ENCODE results near the gene CNTNAP4.

Gene CNTNAP4

GRCh38 chr16:76443973-76444372, 166.8 kb downstream of the CNTNAP4 start:
- DNase-seq (ENCODE audit: low read depth), result no peak
- no peak for TF ChIP-seq CTCF (IDR thresholded peaks at IDR 0.05; ENCODE audit: control insufficient read depth, insufficient read depth, low read depth, low read length, missing control alignments)
- H3K4me3 ChIP-seq (ENCODE audit: control insufficient read depth, low read depth, low read length), result no peak overlapping the region

GRCh38 chr16:76444832-76445231, 167.6 kb downstream of the CNTNAP4 start:
- no peak for DNase-seq (ENCODE audit: low read depth)
- H3K4me3 ChIP-seq (ENCODE audit: control insufficient read depth, low read depth, low read length), result no peak overlapping the region
- TF ChIP-seq CTCF (IDR thresholded peaks at IDR 0.05; ENCODE audit: control insufficient read depth, insufficient read depth, low read depth, low read length, missing control alignments), result no peak

- no peak for DNase-seq (ENCODE audit: low read depth)
Observed at GRCh38 chr16:76445815-76446214, 168.6 kb downstream of the CNTNAP4 start.

GRCh38 chr16:76446251-76446650, 169.1 kb downstream of the CNTNAP4 start:
- no peak for TF ChIP-seq CTCF (IDR thresholded peaks at IDR 0.05; ENCODE audit: control insufficient read depth, insufficient read depth, low read depth, low read length, missing control alignments)

More at GRCh38 chr16:76445815-76446214, 168.6 kb downstream of the CNTNAP4 start:
- no peak overlapping the region for H3K4me3 ChIP-seq (ENCODE audit: control insufficient read depth, low read depth, low read length)
- no peak for TF ChIP-seq CTCF (IDR thresholded peaks at IDR 0.05; ENCODE audit: control insufficient read depth, insufficient read depth, low read depth, low read length, missing control alignments)

GRCh38 chr16:76450890-76451289, 173.7 kb downstream of the CNTNAP4 start:
- TF ChIP-seq CTCF (IDR thresholded peaks at IDR 0.05; ENCODE audit: control insufficient read depth, insufficient read depth, low read depth, low read length, missing control alignments), result no peak
- no peak for DNase-seq (ENCODE audit: low read depth)
- H3K4me3 ChIP-seq (ENCODE audit: control insufficient read depth, low read depth, low read length), result no peak overlapping the region

More at GRCh38 chr16:76446251-76446650, 169.1 kb downstream of the CNTNAP4 start:
- no peak for DNase-seq (ENCODE audit: low read depth)
- no peak overlapping the region for H3K4me3 ChIP-seq (ENCODE audit: control insufficient read depth, low read depth, low read length)

GRCh38 chr16:76455257-76455656, 178.1 kb downstream of the CNTNAP4 start:
- no peak for TF ChIP-seq CTCF (IDR thresholded peaks at IDR 0.05; ENCODE audit: control insufficient read depth, insufficient read depth, low read depth, low read length, missing control alignments)
- DNase-seq (ENCODE audit: low read depth), result no peak
- H3K4me3 ChIP-seq (ENCODE audit: control insufficient read depth, low read depth, low read length), result no peak overlapping the region

- no peak for TF ChIP-seq CTCF (IDR thresholded peaks at IDR 0.05; ENCODE audit: control insufficient read depth, insufficient read depth, low read depth, low read length, missing control alignments)
- no peak for DNase-seq (ENCODE audit: low read depth)
- H3K4me3 ChIP-seq (ENCODE audit: control insufficient read depth, low read depth, low read length), result no peak overlapping the region
Observed at GRCh38 chr16:76456016-76456415, 178.8 kb downstream of the CNTNAP4 start.

All from AG09309 (cell line).